HG03097 (cell line): ENCODE data around the gene PRKAR2B.
"Not testable (repeated sequence)": the region's sequence is repeated elsewhere in the genome, so short reads cannot be mapped to it uniquely, and the experiment has no call there.

ENCODE experiments used
- ATAC-seq: cut with Tn5 transposase; IDR thresholded peaks from one replicate; pipeline ENCODE4 v1.9.1; 2021; ENCODE audit not compliant: unreplicated experiment, low FRiP score

The PRKAR2B gene

DNA sequence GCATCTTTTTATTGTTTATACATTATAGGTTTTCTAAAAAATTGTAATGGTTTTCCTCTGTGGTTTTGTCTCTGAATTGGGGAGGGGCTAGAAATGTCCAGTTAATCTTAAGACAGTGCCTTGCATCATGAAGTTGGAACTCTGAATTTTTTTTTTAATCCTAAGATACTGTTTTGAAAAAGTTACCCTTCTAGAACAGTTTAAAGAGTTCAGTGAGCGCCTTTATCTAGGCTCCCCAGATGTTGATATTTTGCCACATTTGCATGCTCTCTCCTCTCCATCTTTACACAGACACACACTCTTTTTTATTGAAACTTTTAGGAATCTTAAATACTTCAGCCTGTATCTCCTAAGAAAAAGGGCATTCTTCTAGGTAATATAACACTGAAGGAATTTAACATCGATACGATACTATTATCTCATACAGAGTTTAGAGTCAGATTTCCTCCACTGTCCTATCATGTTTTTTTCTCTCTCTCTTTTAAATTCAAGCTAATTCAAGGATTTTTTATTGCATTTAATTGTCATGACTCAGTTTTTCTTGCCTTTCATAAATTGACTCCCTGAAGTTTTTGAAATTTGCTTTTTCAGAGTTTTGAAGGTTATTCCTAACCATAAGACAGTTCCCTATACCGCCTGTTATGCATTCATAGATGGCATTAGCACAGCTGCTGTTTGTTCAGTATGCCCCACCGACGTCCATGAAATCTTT, 31.5 kb downstream of the PRKAR2B start:
- no peak for ATAC-seq

- no peak for ATAC-seq
These were observed 32.5 kb downstream of the PRKAR2B start for GRCh38 chr7:107076781-107077698.

GRCh38 chr7:107077699-107078516, 33.4 kb downstream of the PRKAR2B start:
- no peak for ATAC-seq

- ATAC-seq = no peak
These were observed 34.0 kb downstream of the PRKAR2B start for GRCh38 chr7:107078517-107078966.

GRCh38 chr7:107079212-107079940, 34.9 kb downstream of the PRKAR2B start:
- ATAC-seq = no peak

GRCh38 chr7:107080099-107080505, 35.6 kb downstream of the PRKAR2B start:
- no peak for ATAC-seq

DNA sequence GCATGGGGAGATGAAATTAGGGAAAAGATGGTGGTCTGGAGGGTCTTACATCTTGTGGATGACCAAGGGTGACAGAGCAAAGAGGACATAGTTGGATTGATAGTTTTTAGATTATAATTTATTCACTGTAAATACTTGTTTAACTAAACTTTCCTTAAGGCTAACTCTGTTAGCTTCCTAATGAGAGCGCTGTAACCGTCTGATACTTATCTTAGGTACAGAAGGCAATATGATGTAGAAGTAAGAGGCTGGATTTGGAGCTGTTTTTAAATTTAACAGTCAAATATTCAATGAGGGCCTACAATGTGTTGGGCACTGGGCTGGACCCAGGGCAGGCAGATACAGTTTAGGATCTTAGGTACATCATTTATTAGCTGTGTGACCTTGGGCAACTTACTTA, 36.0 kb downstream of the PRKAR2B start:
- no peak for ATAC-seq

- no peak for ATAC-seq
These were observed 40.7 kb downstream of the PRKAR2B start for GRCh38 chr7:107085180-107085579.

GRCh38 chr7:107089627-107090026, 45.1 kb downstream of the PRKAR2B start:
- ATAC-seq = no peak

- no peak for ATAC-seq
These were observed 46.0 kb downstream of the PRKAR2B start for GRCh38 chr7:107090457-107090856.

DNA sequence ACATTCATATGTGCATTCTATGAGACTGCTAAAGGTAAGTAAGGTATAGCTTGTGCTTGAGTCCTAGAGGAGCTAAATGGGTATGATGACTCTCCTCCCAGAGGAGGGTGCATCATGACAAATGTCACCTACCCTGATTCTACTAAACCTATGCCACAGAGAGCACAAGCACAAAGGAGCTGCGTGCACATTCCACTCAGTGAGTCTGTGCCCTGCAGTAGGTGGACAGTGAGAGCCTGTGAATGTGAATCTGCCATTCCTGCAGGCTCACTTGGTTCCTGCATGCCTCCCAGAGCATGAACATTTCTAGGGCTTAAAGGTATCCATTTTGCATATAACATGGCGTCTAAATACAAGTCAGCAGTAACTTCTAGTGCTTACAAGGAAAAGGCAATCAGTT, 46.8 kb downstream of the PRKAR2B start:
- ATAC-seq = no peak

DNA sequence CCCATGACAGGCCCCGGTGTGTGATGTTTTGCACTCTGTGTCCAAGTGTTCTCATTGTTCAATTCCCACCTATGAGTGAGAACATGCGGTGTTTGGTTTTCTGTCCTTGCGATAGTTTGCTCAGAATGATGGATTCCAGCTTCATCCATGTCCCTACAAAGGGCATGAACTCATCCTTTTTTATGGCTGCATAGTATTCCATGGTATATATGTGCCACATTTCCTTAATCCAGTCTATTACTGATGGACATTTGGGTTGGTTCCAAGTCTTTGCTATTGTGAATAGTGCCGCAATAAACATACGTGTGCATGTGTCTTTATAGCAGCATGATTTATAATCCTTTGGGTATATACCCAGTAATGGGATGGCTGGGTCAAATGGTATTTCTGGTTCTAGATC, 49.2 kb downstream of the PRKAR2B start:
- ATAC-seq = not testable (repeated sequence)

GRCh38 chr7:107099154-107099553, 54.6 kb downstream of the PRKAR2B start:
- ATAC-seq = not testable (repeated sequence)

DNA sequence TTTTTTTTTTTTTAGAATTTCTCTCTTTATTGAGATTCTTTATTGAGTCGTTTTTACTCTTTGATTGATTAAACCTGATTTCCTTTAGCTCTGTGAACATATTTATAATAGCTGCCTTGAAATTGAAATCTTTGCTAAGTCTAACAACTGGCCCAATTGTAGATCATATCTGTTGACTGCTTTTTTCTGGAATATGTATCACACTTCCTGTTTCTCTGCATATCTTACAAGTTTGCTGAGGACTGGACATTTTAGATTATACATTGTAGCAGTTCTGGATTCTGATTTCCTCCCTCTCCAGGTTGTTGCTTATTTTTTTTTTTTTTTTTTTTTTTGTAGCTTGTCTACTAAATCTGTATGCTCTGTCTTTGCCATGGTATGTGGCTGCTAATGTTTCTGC, 56.3 kb downstream of the PRKAR2B start:
- no peak for ATAC-seq

- ATAC-seq = no peak
These were observed 58.9 kb downstream of the PRKAR2B start for GRCh38 chr7:107103369-107103768.

- no peak for ATAC-seq
These were observed 60.3 kb downstream of the PRKAR2B start for GRCh38 chr7:107104801-107105200.

DNA sequence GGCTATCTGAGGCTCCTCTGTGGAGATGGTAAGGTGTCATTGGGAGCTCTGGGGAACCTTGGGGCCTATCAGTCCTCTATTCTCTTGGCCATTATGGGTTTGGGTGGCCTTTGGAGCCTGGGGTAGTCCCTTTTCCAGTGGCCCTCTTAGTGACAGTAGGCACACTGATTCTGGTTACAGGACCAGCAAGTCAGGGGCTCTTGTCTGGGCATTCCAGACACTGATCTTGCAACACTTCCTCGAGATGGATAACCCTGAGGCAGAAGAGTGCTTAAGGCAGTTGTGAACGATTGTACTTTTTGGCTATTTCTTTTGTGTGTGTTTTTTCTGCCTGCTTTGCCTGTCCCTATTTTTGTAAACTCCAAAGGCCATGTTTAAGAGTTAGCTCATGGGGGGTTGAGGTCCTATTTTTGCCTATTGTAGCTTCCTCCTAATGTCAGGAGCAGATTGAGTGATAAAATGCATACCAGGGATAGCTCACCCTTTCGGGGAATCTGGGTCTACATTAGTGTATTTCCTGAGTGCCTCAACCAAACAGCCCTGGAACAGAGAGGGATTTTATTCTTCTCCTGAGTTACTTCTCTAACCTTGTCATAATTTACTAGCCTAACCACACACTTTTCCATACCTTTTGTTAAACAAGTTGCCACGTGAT, 61.2 kb downstream of the PRKAR2B start:
- no peak for ATAC-seq

- no peak for ATAC-seq
These were observed 64.4 kb downstream of the PRKAR2B start for GRCh38 chr7:107108793-107109371.

GRCh38 chr7:107109955-107110354, 65.5 kb downstream of the PRKAR2B start:
- no peak for ATAC-seq
